BE2C (cell line): ENCODE measurements around the gene RPS17.

Experiments
- DNase-seq: peaks from one replicate; pipeline ENCODE4 v3.0.0-alpha.2; 2020
- H3K27me3 ChIP-seq: fragments of 250-450 bp; sonication (Bioruptor Pico); 2 replicates; pipeline ENCODE4 v1.5.1; 2020; ENCODE audit warnings: mild to moderate bottlenecking
- H3K36me3 ChIP-seq: fragments of 250-450 bp; sonication (Bioruptor Pico); 2 replicates; pipeline ENCODE4 v1.5.1; 2020; ENCODE audit warnings: mild to moderate bottlenecking
- H3K4me1 ChIP-seq: fragments of 250-450 bp; sonication (Bioruptor Pico); 2 replicates; pipeline ENCODE4 v1.5.1; 2020
- H3K4me3 ChIP-seq: 2 replicates; pipeline ENCODE4 v1.5.1; 2011; ENCODE audit warnings: low read depth, low read length
- H3K9me3 ChIP-seq: fragments of 250-450 bp; sonication (Bioruptor Pico); 2 replicates; pipeline ENCODE4 v1.5.1; 2020
- TF ChIP-seq, protein P1 (sequence below): IDR thresholded peaks from 2 replicates; pipeline ENCODE4 v1.5.1; 2012; ENCODE audit warnings: mild to moderate bottlenecking, low read depth, low read length

RPS17 gene

GRCh38 chr15:82566690-82567089, 26.4 kb upstream of the RPS17 start:
- H3K4me3 ChIP-seq = no peak overlapping the region
- no peaks in the 10 kb centered on the region; the same call in 1 of the 2 replicates for H3K27me3 ChIP-seq
- TF ChIP-seq, protein P1, sequence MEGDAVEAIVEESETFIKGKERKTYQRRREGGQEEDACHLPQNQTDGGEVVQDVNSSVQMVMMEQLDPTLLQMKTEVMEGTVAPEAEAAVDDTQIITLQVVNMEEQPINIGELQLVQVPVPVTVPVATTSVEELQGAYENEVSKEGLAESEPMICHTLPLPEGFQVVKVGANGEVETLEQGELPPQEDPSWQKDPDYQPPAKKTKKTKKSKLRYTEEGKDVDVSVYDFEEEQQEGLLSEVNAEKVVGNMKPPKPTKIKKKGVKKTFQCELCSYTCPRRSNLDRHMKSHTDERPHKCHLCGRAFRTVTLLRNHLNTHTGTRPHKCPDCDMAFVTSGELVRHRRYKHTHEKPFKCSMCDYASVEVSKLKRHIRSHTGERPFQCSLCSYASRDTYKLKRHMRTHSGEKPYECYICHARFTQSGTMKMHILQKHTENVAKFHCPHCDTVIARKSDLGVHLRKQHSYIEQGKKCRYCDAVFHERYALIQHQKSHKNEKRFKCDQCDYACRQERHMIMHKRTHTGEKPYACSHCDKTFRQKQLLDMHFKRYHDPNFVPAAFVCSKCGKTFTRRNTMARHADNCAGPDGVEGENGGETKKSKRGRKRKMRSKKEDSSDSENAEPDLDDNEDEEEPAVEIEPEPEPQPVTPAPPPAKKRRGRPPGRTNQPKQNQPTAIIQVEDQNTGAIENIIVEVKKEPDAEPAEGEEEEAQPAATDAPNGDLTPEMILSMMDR = no peak
- DNase-seq = no peak
- H3K4me1 ChIP-seq = peaks cover 9% of the 10 kb centered on the region
- H3K9me3 ChIP-seq = no peaks in the 10 kb centered on the region
- no peaks in the 10 kb centered on the region for H3K36me3 ChIP-seq

DNA sequence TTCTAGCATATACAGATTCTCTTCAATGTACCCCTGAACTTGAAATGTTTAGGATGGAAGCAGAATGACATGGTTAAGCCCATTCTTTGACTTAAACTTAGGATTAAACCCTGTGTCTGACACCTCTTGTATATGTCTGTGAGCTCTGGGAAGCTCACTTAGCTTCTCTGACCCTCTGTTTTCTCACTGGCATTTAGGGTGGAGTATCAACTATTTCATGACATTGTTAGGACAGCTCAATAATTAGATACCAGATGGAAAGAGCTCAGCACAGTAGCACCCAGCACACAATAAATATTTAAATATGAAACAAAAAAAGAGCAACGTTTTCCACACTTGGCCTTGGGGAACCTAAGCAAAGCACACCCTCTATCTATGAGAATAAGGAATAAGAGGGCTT, 18.2 kb upstream of the RPS17 start:
- TF ChIP-seq, protein P1 = no peak
- no peaks in the 10 kb centered on the region for H3K36me3 ChIP-seq
- no peaks in the 10 kb centered on the region for H3K27me3 ChIP-seq
- H3K4me1 ChIP-seq = no peaks in the 10 kb centered on the region
- no peak for DNase-seq
- H3K4me3 ChIP-seq = no peak overlapping the region
- H3K9me3 ChIP-seq = no peaks in the 10 kb centered on the region

- H3K4me1 ChIP-seq = no peaks in the 10 kb centered on the region
- no peak overlapping the region for H3K4me3 ChIP-seq
- no peaks in the 10 kb centered on the region for H3K27me3 ChIP-seq
- no peaks in the 10 kb centered on the region for H3K9me3 ChIP-seq
- no peak for DNase-seq
- TF ChIP-seq, protein P1 = no peak
- no peaks in the 10 kb centered on the region for H3K36me3 ChIP-seq
These were observed 16.2 kb upstream of the RPS17 start for GRCh38 chr15:82556315-82557035.

GRCh38 chr15:82554849-82555248, 14.6 kb upstream of the RPS17 start:
- Histone ChIP-seq H3K27me3 (no peaks in the 10 kb centered on the region), H3K4me3 (no peak overlapping the region), H3K4me1 (no peaks in the 10 kb centered on the region), H3K9me3 (no peaks in the 10 kb centered on the region), H3K36me3 (no peaks in the 10 kb centered on the region)
- no peak for DNase-seq
- TF ChIP-seq, protein P1 = no peak

GRCh38 chr15:82554351-82554750, 14.1 kb upstream of the RPS17 start:
- no peaks in the 10 kb centered on the region for H3K4me1 ChIP-seq
- H3K9me3 ChIP-seq = no peaks in the 10 kb centered on the region
- no peaks in the 10 kb centered on the region for H3K27me3 ChIP-seq
- H3K4me3 ChIP-seq = no peak overlapping the region
- no peak for DNase-seq
- H3K36me3 ChIP-seq = no peaks in the 10 kb centered on the region
- TF ChIP-seq, protein P1 = no peak

DNA sequence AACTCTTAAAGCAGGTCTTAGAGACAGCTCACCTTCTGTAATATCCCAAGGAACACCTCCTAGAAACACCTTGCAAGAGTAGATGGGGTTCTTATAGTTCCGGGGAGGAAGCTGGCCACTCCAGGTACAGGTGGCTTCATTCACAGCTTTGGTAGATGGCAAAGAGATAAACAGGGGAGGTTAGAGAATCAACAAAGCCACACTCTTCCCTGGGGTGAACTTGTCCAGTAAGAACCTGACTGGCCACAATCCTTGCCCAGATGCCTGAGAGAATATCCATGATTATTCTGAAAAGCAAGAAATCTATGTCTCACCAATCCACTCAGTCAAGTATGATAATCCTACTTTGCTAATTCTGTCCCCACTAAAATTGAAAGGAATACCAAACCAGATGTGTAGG, 13.6 kb upstream of the RPS17 start:
- Histone ChIP-seq H3K36me3 (no peaks in the 10 kb centered on the region), H3K27me3 (no peaks in the 10 kb centered on the region), H3K4me1 (no peaks in the 10 kb centered on the region), H3K9me3 (no peaks in the 10 kb centered on the region), H3K4me3 (no peak overlapping the region)
- TF ChIP-seq, protein P1 = no peak
- DNase-seq = no peak
